NCI-H2107 (cell line): ENCODE results near the gene SMIM36.
"Not testable (repeated sequence)": the region's sequence is repeated elsewhere in the genome, so short reads cannot be mapped to it uniquely, and the experiment has no call there.

Experiments
- DNase-seq: peaks from one replicate; lab custom pipeline; 2025; lab: John Stamatoyannopoulos, UW

SMIM36 gene

DNA sequence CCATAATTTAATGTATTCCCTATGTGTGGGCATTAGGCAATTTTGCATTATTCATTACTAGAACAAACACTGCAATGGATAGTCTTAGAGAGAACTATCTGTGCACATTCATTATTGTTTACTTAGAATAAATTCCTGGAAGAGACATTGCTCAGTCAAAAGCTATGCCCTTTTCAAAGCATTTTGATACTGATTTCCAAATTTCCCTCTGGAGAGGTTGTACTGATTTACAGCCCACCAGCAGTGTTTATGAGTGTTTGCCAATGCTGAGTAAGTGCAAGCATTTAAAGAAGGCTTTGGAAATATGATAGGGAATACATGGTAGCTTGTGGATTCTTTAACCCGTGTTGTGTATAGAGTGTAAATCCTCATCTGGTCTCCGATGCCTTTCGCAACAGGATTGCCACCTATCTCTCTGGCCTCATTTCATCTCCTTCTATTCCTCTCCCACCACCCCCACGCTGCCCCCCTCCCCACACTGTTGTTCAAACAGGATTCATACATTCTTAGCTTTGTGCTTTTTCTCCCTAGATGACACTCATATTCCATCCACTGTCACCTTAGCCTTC is 56.3 kb downstream of the SMIM36 start:
- DNase-seq = no peak

GRCh38 chr17:55453839-55454557 is 57.3 kb downstream of the SMIM36 start:
- no peak for DNase-seq

GRCh38 chr17:55452139-55452790 is 59.0 kb downstream of the SMIM36 start:
- DNase-seq = no peak

- DNase-seq = no peak
Observed at GRCh38 chr17:55451758-55452138, 59.5 kb downstream of the SMIM36 start.

DNA sequence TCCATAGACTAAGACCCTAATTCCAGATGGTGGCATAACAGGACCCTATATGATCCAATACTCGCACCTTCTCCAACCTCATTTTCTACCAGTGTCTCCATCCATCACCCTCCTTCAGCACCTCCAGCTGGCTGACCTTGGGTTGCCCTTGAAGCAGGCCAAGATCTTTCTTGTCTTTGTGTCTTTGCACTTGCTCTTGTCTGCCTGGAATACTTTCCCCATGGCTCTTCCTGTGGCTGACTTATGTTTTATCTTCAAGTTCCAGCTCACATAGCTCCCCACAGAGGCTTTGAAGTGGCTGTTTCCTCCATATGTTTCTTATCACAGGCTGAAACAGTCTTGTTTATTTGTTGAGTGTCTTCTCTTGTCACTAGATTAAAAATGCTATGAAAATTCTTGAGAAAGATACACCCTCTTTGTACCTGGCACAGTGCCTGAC is 60.0 kb downstream of the SMIM36 start:
- DNase-seq = no peak

DNA sequence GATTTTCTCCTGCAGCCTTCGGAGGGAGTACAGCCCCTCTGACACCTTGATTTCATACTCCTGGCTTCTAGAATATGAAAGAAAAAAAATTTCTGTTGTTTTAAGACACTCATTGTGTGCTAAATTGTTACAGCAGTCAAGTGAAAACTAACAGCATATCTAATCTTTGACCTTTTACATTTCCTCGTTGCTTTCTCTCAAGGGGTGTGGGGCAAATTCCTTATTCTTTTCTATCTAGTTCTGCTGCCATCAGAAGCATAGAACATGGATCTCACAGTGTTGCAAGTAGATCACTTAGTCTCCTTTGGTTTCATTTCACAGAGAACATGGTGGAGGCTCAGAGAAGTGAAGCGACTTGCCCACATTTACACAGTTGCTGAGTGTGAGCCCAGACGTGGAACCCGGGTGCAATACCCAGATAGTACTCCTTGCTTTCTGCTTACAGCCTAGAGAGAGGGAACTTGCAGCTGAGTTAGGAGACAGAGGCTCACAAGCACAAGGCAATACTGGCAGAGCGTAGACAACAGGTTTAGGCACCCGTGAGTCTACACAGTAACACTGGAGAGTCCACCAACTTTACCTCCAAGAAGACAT is 60.9 kb downstream of the SMIM36 start:
- DNase-seq = no peak

DNA sequence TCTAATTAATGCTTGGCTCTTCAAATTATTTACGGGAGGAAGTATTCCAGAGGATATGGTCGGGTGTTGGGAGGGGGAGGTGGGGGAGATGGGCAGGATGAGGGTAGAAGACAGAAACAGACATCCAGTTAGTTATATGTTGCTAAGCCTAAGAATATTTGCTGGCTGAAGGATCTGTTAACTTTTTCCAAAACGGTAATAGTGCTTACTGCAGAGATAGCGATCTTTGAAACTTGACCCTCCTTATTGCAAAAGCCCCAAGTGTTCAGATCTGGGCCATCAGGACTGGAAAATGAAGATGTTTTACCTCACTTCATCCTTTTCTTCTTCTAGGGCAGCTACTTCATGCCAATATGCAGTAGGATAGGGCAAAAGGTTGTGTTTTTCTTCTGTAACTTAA is 62.6 kb downstream of the SMIM36 start:
- DNase-seq = no peak

GRCh38 chr17:55446581-55447205 is 64.6 kb downstream of the SMIM36 start:
- no peak for DNase-seq

DNA sequence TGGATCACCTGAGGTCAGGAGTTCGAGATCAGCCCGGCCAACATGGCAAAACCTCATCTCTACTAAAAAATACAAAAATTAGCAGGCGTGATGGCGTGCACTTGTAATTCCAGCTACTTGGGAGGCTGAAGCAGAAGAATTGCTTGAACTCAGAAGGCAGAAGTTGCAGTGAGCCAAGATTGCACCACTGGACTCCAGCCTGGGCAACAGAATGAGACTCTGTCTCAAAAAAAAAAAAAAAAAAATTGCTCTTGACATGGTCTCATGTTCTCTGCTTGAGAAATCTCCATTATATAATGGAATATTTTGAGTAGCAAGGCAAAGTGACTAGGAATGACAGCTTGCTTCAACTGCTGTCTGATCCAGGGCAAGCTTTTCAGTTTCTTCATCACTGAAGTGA is 65.2 kb downstream of the SMIM36 start:
- DNase-seq = not testable (repeated sequence)

GRCh38 chr17:55444471-55445441 is 66.5 kb downstream of the SMIM36 start:
- no peak for DNase-seq

DNA sequence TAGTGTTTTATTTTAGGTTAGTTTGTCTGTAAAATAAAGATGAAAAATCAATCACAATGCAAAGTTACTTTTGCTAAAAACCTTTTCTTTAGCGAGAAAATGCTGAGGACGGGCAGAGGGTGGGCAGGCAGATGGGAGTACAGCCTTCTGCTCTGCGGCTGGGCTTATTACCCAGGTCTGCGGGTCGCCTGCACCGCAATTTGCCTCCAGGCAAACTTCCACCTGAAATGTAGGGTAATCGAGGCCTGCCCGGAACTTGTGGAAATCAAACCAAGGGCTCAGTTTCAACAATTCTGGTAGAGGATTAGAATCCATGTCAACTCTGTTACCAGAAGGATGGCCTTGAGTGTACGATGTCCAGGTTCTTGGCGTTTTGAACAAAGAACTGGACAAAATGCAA is 67.3 kb downstream of the SMIM36 start:
- no peak for DNase-seq

GRCh38 chr17:55442953-55443683 is 68.1 kb downstream of the SMIM36 start:
- no peak for DNase-seq

DNA sequence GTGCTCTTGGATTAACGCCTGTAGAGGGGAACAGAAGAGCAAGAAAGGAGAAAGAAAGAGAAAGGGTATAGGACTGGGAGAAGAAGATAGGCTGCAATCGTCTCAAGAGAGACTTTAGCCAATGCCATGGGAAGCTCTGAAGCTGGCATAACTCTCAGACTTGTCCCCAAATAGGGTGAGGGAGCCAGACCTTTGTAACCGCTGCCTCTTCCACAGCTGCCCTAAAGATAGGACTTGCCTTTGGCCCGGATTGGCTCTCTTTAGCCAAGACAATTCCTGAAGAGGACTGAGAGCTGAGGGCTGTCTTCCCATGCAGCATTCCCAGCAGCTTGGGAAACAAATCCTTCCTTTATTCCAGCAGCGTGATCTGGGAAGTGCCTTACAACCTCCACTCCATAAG is 68.8 kb downstream of the SMIM36 start:
- DNase-seq = no peak

DNA sequence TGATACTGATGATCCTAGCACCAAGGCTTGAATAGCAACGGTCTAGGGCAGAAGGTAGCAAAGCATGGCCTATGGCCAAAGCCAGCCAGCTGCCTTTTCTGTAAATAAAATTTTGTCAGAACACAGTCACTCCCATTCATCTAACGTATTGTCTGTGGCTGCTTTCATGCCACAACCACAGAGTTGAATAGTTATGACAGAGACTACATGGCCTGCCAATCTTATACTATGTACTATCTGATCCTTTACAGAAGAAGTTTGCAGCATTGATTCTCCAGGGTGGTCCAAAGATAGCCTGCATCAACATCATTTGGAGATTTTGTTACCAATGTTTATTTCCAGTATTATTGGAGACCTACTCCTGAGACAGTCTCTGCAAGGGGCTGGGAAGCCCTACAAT is 69.7 kb downstream of the SMIM36 start:
- no peak for DNase-seq

- no peak for DNase-seq
Observed at GRCh38 chr17:55440391-55440790, 70.9 kb downstream of the SMIM36 start.

GRCh38 chr17:55437159-55437605 is 74.1 kb downstream of the SMIM36 start:
- peak; percentile 4 for DNase-seq

DNA sequence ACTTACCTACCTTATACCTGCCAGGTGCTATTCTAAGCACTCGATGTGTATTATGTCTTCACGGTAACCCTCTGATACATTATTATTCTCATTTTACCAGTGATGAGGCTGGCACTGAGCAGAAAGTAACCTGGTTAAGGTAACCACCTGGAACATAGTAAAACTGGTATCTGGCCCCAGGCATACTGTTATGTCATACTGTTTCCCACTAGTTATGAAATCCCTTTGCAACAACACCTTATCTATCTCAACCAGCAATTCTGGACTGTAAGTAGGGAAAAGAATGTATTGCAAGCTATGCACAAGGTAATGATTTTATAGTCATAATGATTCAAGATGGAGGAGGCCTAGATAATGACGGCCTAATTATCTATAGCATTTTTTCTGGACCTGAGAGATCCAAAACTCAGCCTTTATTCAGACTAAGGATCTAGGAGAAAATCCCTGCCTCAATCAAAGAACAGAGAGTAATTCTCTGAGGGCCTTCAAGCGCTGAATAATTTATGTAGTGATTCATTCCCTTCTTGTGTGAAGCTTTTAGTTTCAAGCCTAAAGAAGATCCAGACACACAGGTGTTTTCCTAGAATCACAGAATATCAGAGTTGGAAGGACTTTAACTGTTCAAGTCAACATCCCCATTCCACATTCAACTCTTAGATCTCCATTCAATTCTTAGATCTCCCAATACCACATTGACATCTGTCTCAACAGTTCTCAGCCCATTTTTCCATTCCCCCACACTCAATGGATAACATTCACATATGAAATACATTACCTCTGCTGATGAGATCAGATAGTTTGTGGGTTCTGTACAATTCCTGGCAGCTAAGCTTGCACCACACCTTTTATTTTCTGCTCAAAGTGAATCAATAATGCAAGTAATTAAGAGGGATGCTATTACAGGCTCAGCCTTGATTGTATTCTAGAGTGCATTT is 74.8 kb downstream of the SMIM36 start:
- no peak for DNase-seq

DNA sequence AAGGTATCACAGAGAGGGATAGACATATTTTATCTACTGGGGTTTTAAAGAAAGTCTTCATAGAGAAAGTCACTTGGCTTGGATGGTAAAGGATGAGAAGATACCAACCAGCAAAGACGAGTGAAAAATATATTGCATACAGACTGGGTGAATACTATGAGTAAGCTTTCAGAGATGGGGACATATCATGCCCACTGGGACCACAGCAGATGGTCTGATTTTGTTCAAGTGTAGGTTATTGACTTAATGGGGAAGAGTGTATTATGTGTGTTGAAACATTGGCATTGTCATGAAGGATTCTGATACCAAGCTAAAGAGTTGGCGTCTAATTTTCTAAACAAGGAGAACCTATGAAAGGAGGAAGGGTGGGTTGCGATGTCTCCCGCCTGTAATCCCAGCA is 75.8 kb downstream of the SMIM36 start:
- DNase-seq = no peak

DNA sequence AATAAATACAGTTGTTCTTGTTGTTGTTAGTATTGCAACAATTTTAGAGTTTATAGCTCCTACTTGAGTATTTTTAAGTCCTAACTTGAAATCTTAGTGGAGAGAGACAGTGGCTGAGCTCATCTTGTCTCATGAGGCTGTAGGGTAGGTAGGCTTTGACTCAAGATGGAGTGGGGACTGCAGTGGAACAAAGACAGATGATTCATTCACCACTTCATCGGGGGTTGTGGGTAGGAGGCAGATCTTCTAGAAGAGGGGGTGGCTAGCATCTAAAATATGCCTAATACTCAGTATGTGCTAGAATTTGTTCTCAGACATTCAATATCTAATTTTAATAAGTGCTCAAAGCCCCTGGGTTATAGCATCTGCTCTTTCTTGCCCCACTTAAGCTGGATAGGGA is 76.5 kb downstream of the SMIM36 start:
- DNase-seq = no peak
